Measurements from ENCODE around the gene PLCB2.

The PLCB2 gene

GRCh38 chr15:40307421-40308211 is at the start of gene PLCB2:
PLCB2 (minus strand) TSS chr15:40307935; CDS start chr15:40307672, 263 bp downstream.
- DNase-seq (ENCODE audit: low spot score), result no peak

DNA sequence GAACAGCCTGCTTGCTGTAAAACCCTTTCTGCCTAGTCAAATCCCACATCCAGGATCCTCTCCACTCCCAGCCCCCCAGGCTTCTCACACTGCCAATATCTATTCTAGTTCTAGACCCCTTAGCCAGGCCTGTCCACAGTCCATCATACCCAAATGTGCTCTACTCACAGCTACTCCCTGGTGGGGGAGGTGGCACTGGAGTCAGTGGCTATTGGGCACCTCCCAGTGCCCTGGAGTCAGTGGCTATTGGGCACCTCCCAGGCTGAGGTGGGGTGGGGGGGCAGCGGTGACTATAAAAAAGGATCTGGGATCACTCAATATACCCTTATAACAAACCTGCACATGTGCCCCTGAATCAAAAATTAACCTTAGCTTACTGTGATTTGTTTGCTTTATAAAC is 49.5 kb upstream of the PLCB2 start:
- no peak for DNase-seq (ENCODE audit: low spot score)

DNA sequence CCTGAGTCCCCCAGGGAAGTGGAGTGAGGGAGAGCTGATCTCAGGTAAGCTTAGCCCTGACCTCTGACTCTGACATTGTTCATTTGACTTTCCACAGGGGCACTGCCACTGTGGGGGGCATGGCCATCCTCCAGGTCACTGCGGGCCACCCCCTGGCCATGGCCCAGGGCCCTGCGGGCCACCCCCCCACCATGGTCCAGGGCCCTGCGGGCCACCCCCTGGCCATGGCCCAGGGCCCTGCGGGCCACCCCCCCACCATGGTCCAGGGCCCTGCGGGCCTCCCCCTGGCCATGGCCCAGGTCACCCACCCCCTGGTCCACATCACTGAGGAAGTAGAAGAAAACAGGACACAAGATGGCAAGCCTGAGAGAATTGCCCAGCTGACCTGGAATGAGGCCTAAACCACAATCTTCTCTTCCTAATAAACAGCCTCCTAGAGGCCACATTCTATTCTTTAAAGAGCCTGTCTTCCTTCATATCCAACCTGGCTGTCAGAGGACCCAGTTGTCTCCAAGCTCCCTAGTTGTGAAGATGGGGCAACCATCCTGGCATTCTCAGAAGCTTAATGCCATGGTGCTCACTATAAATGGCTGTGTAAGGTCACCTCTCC is 48.3 kb upstream of the PLCB2 start:
- DNase-seq (ENCODE audit: low spot score), result no peak

GRCh38 chr15:40354408-40355171 is 46.9 kb upstream of the PLCB2 start:
- no peak for DNase-seq (ENCODE audit: low spot score)

GRCh38 chr15:40353697-40354096 is 46.0 kb upstream of the PLCB2 start:
- no peak for DNase-seq (ENCODE audit: low spot score)

- no peak for DNase-seq (ENCODE audit: low spot score)
These were observed 44.7 kb upstream of the PLCB2 start for GRCh38 chr15:40352281-40352901.

DNA sequence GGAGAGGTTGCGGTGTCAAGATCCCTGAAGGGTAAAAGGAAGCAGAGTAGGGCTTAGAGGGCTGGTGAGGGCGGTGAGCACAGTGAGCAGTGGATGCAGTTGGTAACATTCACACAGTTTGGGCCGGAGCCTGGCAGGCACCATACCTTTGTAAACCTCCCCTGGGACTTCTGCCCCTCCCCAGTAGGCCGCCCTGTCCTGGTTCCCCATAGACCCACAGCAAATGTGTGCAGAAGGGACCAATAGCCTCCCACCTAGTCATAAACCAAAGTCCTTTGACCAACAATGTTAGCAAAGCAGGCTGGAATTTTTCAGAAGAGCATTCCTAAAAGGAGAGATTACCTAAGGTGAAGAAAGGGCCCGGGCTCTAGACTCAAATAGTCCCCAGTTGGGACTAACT is 41.4 kb upstream of the PLCB2 start:
- DNase-seq (ENCODE audit: low spot score), result no peak

- no peak for DNase-seq (ENCODE audit: low spot score)
These were observed 40.7 kb upstream of the PLCB2 start for GRCh38 chr15:40348474-40348870.

GRCh38 chr15:40347559-40348473 is 40.1 kb upstream of the PLCB2 start:
- DNase-seq (ENCODE audit: low spot score), result peak; percentile 33

GRCh38 chr15:40346579-40347558 is 39.1 kb upstream of the PLCB2 start:
- DNase-seq (ENCODE audit: low spot score), result no peak

- no peak for DNase-seq (ENCODE audit: low spot score)
These were observed 38.3 kb upstream of the PLCB2 start for GRCh38 chr15:40345867-40346578.

- no peak for DNase-seq (ENCODE audit: low spot score)
These were observed 37.6 kb upstream of the PLCB2 start for GRCh38 chr15:40345225-40345866.

GRCh38 chr15:40344631-40345120 is 36.9 kb upstream of the PLCB2 start:
- DNase-seq (ENCODE audit: low spot score), result peak; percentile 57

- DNase-seq (ENCODE audit: low spot score), result no peak
These were observed 36.5 kb upstream of the PLCB2 start for GRCh38 chr15:40344217-40344616.

GRCh38 chr15:40343512-40343911 is 35.8 kb upstream of the PLCB2 start:
- DNase-seq (ENCODE audit: low spot score), result no peak

DNA sequence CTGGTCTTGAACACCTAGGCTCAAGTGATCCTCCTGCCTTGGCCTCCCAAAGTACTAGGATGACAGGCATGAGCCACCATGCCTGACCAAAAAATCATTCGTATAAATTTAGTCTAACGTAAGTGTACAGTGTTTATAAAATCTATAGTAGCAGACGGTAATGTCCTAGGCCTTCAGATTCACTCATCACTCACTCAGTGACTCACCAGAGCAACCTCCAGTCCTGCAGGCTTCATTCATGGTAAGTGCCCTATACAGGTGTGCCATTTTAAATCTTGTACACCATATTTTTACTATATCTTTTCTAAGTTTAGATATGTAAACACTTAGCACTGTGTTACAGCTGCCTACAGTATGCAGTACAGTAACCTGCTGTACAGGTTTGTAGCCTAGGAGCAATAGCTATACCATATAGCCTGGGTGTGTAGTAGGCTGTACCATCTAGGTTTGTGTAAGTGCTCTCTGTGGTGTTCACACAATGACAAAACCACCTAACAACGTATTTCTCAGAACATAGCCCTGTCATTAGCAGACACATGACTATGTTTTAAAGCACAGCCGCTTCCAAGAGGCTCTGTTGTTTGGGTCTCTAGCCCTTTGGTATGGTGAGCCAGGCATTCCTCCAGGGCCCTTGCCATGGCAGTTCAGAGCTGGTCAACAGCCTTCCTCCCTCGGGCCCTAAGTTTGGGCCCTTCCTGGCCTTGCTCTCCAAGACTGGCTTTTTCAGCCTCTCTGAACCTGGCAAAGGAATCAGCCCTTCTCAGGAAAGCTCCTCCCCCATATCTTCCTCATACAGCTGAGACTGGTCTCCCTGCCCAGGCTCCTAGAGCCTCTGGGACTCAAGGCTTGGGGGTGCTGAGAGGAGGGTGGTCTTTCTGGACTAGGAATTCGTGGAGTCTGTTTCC is 34.9 kb upstream of the PLCB2 start:
- no peak for DNase-seq (ENCODE audit: low spot score)

- peak; percentile 79 for DNase-seq (ENCODE audit: low spot score)
These were observed 33.1 kb upstream of the PLCB2 start, which contains the start of gene CCDC9B for GRCh38 chr15:40340740-40341400. CCDC9B (minus strand) TSS chr15:40340939; CDS start chr15:40340819, 120 bp downstream.

Data from SW480 (cell line).